Liver (tissue), 9 donors: ENCODE results near the gene KAZN. TPM values are rescaled to one million over a fixed set of nuclear protein-coding genes. Genes with fewer than 3 reads are reported as not detected.

Experiments
- DNase-seq: peaks from one replicate; pipeline ENCODE4 v3.0.0-alpha.2; 2017; ENCODE audit warnings: low spot score
- H3K27ac ChIP-seq, 2 donors: one replicate each; pipeline ENCODE4 v1.7.0; 2013; ENCODE audit warnings: inconsistent platforms in 2 of 2, low read length in 2 of 2, control low read depth in 1 of 2, low read depth in 1 of 2, mild to moderate bottlenecking in 1 of 2
- H3K27me3 ChIP-seq, 4 donors: one replicate each; pipeline versions ENCODE4 v1.6.1 to v1.7.0; 2013; ENCODE audit warnings: low read length in 3 of 4, inconsistent platforms in 1 of 4, mild to moderate bottlenecking in 1 of 4, moderate library complexity in 1 of 4; ENCODE audit not compliant: control insufficient read depth in 4 of 4, insufficient read depth in 4 of 4
- H3K36me3 ChIP-seq, 4 donors: one replicate each; pipeline versions ENCODE4 v1.6.1 to v1.7.0; 2013; ENCODE audit warnings: low read length in 3 of 4, mild to moderate bottlenecking in 3 of 4, low read depth in 1 of 4, moderate library complexity in 1 of 4; ENCODE audit not compliant: control insufficient read depth in 4 of 4, insufficient read depth in 3 of 4
- H3K4me1 ChIP-seq, 4 donors: one replicate each; pipeline versions ENCODE4 v1.6.1 to v1.7.0; 2013; ENCODE audit warnings: low read length in 3 of 4, mild to moderate bottlenecking in 3 of 4, moderate library complexity in 1 of 4; ENCODE audit not compliant: control insufficient read depth in 4 of 4, insufficient read depth in 4 of 4
- H3K4me3 ChIP-seq, 3 donors: one replicate each; pipeline versions ENCODE4 v1.6.1 to v1.7.0; 2013; ENCODE audit warnings: low read length in 3 of 3, control low read depth in 1 of 3, low read depth in 1 of 3, mild to moderate bottlenecking in 1 of 3
- H3K9ac ChIP-seq, 2 donors: one replicate each; pipeline ENCODE4 v1.7.0; 2013; ENCODE audit warnings: low read length in 2 of 2, mild to moderate bottlenecking in 2 of 2, moderate library complexity in 2 of 2, control low read depth in 1 of 2, low read depth in 1 of 2
- H3K9me3 ChIP-seq, 4 donors: one replicate each; pipeline versions ENCODE4 v1.6.1 to v1.7.0; 2013; ENCODE audit warnings: low read length in 3 of 4; ENCODE audit not compliant: control insufficient read depth in 4 of 4
- EGR1 ChIP-seq, 2 donors: IDR thresholded peaks; 2 replicates each; pipeline ENCODE4 v1.6.1; 2016 to 2018; ENCODE audit warnings: antibody characterized with exemption in 2 of 2, low read depth in 2 of 2
- FOXA1 ChIP-seq: IDR thresholded peaks from 2 replicates; pipeline ENCODE4 v1.6.1; 2016; ENCODE audit warnings: antibody characterized with exemption
- FOXA2 ChIP-seq: IDR thresholded peaks from 2 replicates; pipeline ENCODE4 v1.6.1; 2016; ENCODE audit warnings: antibody characterized with exemption
- GABPA ChIP-seq, 2 donors: IDR thresholded peaks in 1 of 2; conservative IDR thresholded peaks in 1 of 2; 2 replicates each; pipeline ENCODE4 v1.6.1; 2016; ENCODE audit warnings: antibody characterized with exemption in 2 of 2, mild to moderate bottlenecking in 1 of 2, moderate library complexity in 1 of 2
- HNF4A ChIP-seq, 2 donors: conservative IDR thresholded peaks; 2 replicates each; pipeline ENCODE4 v1.6.1; 2016; ENCODE audit warnings: antibody characterized with exemption in 2 of 2, mild to moderate bottlenecking in 2 of 2
- HNF4G ChIP-seq: IDR thresholded peaks from 2 replicates; pipeline ENCODE4 v1.6.1; 2016; ENCODE audit warnings: antibody characterized with exemption
- NR2F2 ChIP-seq: IDR thresholded peaks from 2 replicates; pipeline ENCODE4 v1.6.1; 2016; ENCODE audit warnings: antibody characterized with exemption
- RAD21 ChIP-seq, 2 donors: IDR thresholded peaks; 2 replicates each; pipeline ENCODE4 v1.6.1; 2016; ENCODE audit warnings: antibody characterized with exemption in 2 of 2, mild to moderate bottlenecking in 2 of 2
- RXRA ChIP-seq, 2 donors: IDR thresholded peaks; 2 replicates each; pipeline ENCODE4 v1.6.1; 2017 to 2018; ENCODE audit warnings: antibody characterized with exemption in 2 of 2, mild to moderate bottlenecking in 1 of 2
- SP1 ChIP-seq: IDR thresholded peaks from 2 replicates; pipeline ENCODE4 v1.6.1; 2018; ENCODE audit warnings: antibody characterized with exemption, mild to moderate bottlenecking
- TAF1 ChIP-seq: conservative IDR thresholded peaks from 2 replicates; pipeline ENCODE4 v1.6.1; 2016; ENCODE audit warnings: antibody characterized with exemption, mild to moderate bottlenecking
- YY1 ChIP-seq: IDR thresholded peaks from 2 replicates; pipeline ENCODE4 v1.6.1; 2016; ENCODE audit warnings: antibody characterized with exemption, mild to moderate bottlenecking
- WGBS: extraction: QIAGEN DNeasy Blood & Tissue Kit; methylation state at CpG from one replicate; pipeline ENCODE4 v1.1.7; 2013; 5-methylcytosine and 5-hydroxymethylcytosine counted together
- polyA plus RNA-seq, 2 donors: library from polyadenylated mRNA; stranded (reverse) in 1 of 2; unstranded in 1 of 2; fragments of 200-250 nt in 1 of 2; fragments of >200 nt in 1 of 2; fragmentation: Nextera tagmentation in 1 of 2; extraction: Ambion mirVana in 1 of 2; gene quantifications; one replicate each; pipeline versions ENCODE4 v1.2.1 to v1.2.3, GENCODE V29; 2013 to 2015
- total RNA-seq, 2 donors: library from RNA; depleted of rRNA; stranded (reverse); fragments of >200 nt; gene quantifications; one replicate each; pipeline ENCODE4 v1.2.3, GENCODE V29; 2014
- TF ChIP-seq, protein P1 (sequence below): fragments of 150-350 bp; IDR thresholded peaks from 2 replicates; pipeline ENCODE4 v1.5.1; 2017; ENCODE audit warnings: improper control_type of control experiment, low read depth, low read length; ENCODE audit not compliant: missing input control
- TF ChIP-seq, protein P2 (sequence below): IDR thresholded peaks from 2 replicates; pipeline ENCODE4 v1.6.1; 2016; ENCODE audit warnings: antibody characterized with exemption
- TF ChIP-seq, protein P3 (sequence below): IDR thresholded peaks from 2 replicates; pipeline ENCODE4 v1.6.1; 2016; ENCODE audit warnings: antibody characterized with exemption, mild to moderate bottlenecking
- TF ChIP-seq, protein P4 (sequence below): IDR thresholded peaks from 2 replicates; pipeline ENCODE4 v1.6.1; 2016; ENCODE audit warnings: antibody characterized with exemption
- TF ChIP-seq, protein P5 (sequence below): IDR thresholded peaks from 2 replicates; pipeline ENCODE4 v1.6.1; 2016; ENCODE audit warnings: antibody characterized with exemption
- donor health status: healthy.
- donor health status: healthy.
- donor health status: healthy.
- donor health status: healthy.
- donor health status: healthy.

Gene KAZN
- total and polyA plus RNA-seq, 4 donors: 1.9 to 6.9 (median 2.4) TPM

DNA sequence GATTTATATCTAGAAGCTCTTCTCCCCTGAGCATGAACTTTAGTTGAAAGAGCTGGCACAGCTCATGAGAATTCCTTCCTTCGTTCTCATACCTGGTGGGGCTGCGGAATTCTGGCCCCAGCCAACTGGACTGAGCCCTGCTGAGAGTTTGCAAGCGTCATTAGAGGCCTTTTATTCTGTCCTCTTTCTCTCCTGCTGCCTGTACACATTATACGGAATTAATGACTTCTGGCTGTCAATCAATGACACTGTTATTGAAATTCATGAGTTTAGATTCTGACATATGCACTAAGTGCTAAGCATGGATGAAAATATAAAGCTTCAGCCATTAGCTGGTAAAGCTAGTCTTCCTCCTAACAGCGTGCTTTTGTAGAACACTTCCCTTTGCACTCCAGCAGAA is 27.5 kb downstream of the KAZN start:
- Histone ChIP-seq H3K27ac (no peak overlapping the region), H3K9ac (no peak overlapping the region), H3K9me3 (no peaks in the 10 kb centered on the region), H3K27me3 (peaks cover 0 to 3% (median 0%) of the 10 kb centered on the region in 4 donors), H3K4me1 (no peaks in the 10 kb centered on the region), H3K36me3 (no peaks in the 10 kb centered on the region), H3K4me3 (no peak overlapping the region)
- TF ChIP-seq HNF4G (no peak), FOXA1 (no peak), GABPA (IDR thresholded peaks at IDR 0.05 in 1 of 2, conservative IDR thresholded peaks at IDR 0.05 in 1 of 2) (no peak), RAD21 (IDR thresholded peaks at IDR 0.05) (no peak), FOXA2 (no peak), HNF4A (conservative IDR thresholded peaks at IDR 0.05) (no peak), NR2F2 (no peak), TAF1 (no peak), EGR1 (IDR thresholded peaks at IDR 0.05; ENCODE audit: low read depth in 2 of 2) (no peak), SP1 (no peak), YY1 (no peak), RXRA (IDR thresholded peaks at IDR 0.05) (no peak)
- TF ChIP-seq, protein P1, sequence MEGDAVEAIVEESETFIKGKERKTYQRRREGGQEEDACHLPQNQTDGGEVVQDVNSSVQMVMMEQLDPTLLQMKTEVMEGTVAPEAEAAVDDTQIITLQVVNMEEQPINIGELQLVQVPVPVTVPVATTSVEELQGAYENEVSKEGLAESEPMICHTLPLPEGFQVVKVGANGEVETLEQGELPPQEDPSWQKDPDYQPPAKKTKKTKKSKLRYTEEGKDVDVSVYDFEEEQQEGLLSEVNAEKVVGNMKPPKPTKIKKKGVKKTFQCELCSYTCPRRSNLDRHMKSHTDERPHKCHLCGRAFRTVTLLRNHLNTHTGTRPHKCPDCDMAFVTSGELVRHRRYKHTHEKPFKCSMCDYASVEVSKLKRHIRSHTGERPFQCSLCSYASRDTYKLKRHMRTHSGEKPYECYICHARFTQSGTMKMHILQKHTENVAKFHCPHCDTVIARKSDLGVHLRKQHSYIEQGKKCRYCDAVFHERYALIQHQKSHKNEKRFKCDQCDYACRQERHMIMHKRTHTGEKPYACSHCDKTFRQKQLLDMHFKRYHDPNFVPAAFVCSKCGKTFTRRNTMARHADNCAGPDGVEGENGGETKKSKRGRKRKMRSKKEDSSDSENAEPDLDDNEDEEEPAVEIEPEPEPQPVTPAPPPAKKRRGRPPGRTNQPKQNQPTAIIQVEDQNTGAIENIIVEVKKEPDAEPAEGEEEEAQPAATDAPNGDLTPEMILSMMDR: no peak
- TF ChIP-seq, protein P2, sequence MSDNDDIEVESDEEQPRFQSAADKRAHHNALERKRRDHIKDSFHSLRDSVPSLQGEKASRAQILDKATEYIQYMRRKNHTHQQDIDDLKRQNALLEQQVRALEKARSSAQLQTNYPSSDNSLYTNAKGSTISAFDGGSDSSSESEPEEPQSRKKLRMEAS: no peak
- TF ChIP-seq, protein P3, sequence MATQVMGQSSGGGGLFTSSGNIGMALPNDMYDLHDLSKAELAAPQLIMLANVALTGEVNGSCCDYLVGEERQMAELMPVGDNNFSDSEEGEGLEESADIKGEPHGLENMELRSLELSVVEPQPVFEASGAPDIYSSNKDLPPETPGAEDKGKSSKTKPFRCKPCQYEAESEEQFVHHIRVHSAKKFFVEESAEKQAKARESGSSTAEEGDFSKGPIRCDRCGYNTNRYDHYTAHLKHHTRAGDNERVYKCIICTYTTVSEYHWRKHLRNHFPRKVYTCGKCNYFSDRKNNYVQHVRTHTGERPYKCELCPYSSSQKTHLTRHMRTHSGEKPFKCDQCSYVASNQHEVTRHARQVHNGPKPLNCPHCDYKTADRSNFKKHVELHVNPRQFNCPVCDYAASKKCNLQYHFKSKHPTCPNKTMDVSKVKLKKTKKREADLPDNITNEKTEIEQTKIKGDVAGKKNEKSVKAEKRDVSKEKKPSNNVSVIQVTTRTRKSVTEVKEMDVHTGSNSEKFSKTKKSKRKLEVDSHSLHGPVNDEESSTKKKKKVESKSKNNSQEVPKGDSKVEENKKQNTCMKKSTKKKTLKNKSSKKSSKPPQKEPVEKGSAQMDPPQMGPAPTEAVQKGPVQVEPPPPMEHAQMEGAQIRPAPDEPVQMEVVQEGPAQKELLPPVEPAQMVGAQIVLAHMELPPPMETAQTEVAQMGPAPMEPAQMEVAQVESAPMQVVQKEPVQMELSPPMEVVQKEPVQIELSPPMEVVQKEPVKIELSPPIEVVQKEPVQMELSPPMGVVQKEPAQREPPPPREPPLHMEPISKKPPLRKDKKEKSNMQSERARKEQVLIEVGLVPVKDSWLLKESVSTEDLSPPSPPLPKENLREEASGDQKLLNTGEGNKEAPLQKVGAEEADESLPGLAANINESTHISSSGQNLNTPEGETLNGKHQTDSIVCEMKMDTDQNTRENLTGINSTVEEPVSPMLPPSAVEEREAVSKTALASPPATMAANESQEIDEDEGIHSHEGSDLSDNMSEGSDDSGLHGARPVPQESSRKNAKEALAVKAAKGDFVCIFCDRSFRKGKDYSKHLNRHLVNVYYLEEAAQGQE: no peak
- TF ChIP-seq, protein P4, sequence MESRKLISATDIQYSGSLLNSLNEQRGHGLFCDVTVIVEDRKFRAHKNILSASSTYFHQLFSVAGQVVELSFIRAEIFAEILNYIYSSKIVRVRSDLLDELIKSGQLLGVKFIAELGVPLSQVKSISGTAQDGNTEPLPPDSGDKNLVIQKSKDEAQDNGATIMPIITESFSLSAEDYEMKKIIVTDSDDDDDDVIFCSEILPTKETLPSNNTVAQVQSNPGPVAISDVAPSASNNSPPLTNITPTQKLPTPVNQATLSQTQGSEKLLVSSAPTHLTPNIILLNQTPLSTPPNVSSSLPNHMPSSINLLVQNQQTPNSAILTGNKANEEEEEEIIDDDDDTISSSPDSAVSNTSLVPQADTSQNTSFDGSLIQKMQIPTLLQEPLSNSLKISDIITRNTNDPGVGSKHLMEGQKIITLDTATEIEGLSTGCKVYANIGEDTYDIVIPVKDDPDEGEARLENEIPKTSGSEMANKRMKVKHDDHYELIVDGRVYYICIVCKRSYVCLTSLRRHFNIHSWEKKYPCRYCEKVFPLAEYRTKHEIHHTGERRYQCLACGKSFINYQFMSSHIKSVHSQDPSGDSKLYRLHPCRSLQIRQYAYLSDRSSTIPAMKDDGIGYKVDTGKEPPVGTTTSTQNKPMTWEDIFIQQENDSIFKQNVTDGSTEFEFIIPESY: no peak
- TF ChIP-seq, protein P5, sequence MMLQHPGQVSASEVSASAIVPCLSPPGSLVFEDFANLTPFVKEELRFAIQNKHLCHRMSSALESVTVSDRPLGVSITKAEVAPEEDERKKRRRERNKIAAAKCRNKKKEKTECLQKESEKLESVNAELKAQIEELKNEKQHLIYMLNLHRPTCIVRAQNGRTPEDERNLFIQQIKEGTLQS: no peak
- DNase-seq: no peak
- 79% methylated on average over 5 of the region's 5 CpGs for WGBS
